Effector memory CD4-positive, alpha-beta T cell (primary cell): ENCODE data around the gene SH2D4B.
"Not testable (repeated sequence)": the region's sequence is repeated elsewhere in the genome, so short reads cannot be mapped to it uniquely, and the experiment has no call there.

Experiments
- DNase-seq, 3 donors: peaks; one replicate each; pipeline ENCODE4 v3.0.0-alpha.2; 2020
- H3K27ac ChIP-seq: 2 replicates; pipeline ENCODE4 v1.7.0; 2013; ENCODE audit warnings: mild to moderate bottlenecking, low read length, moderate library complexity; ENCODE audit not compliant: insufficient read depth, poor library complexity, severe bottlenecking
- H3K27me3 ChIP-seq: replicated peaks from 2 replicates; pipeline ENCODE4 v1.7.0; 2013; ENCODE audit warnings: mild to moderate bottlenecking, low read length; ENCODE audit not compliant: insufficient read depth, control insufficient read depth, poor library complexity, severe bottlenecking
- H3K36me3 ChIP-seq: 2 replicates; pipeline ENCODE4 v1.7.0; 2013; ENCODE audit warnings: mild to moderate bottlenecking, low read length, moderate library complexity; ENCODE audit not compliant: control insufficient read depth, insufficient read depth
- H3K4me1 ChIP-seq: 2 replicates; pipeline ENCODE4 v1.7.0; 2013; ENCODE audit warnings: low read length, mild to moderate bottlenecking; ENCODE audit not compliant: control insufficient read depth, insufficient read depth, poor library complexity, severe bottlenecking
- H3K4me3 ChIP-seq: 2 replicates; pipeline ENCODE4 v1.7.0; 2013; ENCODE audit warnings: low read length, low read depth, mild to moderate bottlenecking; ENCODE audit not compliant: insufficient read depth, poor library complexity, severe bottlenecking
- H3K9me3 ChIP-seq: 2 replicates; pipeline ENCODE4 v1.7.0; 2013; ENCODE audit warnings: mild to moderate bottlenecking, low read length, moderate library complexity; ENCODE audit not compliant: control insufficient read depth

SH2D4B gene

DNA sequence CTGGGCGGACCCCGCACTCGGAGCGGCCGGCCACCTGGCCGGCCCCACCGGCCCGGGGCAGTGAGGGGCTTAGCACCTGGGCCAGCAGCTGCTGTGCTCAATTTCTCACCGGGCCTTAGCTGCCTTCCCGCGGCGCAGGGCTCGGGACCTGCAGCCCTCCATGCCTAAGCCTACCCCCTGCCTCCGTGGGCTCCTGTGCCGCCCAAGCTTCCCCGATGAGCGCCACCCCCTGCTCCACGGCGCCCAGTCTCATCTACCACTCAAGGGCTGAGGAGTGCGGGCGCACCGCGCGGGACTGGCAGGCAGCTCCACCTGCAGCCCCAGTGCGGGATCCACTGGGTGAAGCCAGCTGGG is 5.6 kb downstream of the SH2D4B start:
- not testable (repeated sequence) for H3K9me3 ChIP-seq, DNase-seq, H3K4me3 ChIP-seq, H3K27ac ChIP-seq, H3K4me1 ChIP-seq, H3K36me3 ChIP-seq, H3K27me3 ChIP-seq

DNA sequence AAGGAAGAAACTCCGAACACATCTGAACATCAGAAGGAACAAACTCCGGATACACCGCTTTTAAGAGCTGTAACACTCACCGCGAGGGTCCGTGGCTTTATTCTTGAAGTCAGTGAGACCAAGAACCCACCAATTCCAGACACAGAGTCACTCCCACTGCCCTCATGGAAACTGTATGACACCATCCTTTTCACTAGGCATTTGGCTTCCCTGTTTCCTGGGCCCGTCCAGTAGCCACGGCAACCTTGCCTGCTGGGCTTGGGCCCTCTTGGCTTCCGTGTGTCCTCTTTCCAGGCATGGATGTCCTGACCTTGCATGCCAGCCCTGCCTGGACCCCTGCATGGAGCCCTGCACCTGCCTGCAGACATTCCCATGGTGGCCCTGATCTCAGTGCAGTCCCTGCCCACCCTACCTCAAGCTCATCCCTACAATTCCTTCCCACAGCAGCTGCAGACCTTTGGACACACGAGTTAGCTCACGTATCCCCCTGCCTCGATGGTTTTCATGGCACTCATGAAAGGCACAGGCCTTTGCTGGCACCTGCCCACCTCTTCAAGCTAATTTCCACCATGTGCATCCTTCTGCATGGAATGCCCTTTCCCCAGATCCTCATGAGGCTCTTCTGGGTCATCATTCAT is 6.7 kb downstream of the SH2D4B start:
- H3K4me1 ChIP-seq, result no peaks in the 10 kb centered on the region
- no peaks in the 10 kb centered on the region for H3K9me3 ChIP-seq
- no peak for DNase-seq
- H3K27ac ChIP-seq, result no peak overlapping the region
- H3K36me3 ChIP-seq, result no peaks in the 10 kb centered on the region
- no peak overlapping the region for H3K4me3 ChIP-seq
- H3K27me3 ChIP-seq, result no peaks in the 10 kb centered on the region

DNA sequence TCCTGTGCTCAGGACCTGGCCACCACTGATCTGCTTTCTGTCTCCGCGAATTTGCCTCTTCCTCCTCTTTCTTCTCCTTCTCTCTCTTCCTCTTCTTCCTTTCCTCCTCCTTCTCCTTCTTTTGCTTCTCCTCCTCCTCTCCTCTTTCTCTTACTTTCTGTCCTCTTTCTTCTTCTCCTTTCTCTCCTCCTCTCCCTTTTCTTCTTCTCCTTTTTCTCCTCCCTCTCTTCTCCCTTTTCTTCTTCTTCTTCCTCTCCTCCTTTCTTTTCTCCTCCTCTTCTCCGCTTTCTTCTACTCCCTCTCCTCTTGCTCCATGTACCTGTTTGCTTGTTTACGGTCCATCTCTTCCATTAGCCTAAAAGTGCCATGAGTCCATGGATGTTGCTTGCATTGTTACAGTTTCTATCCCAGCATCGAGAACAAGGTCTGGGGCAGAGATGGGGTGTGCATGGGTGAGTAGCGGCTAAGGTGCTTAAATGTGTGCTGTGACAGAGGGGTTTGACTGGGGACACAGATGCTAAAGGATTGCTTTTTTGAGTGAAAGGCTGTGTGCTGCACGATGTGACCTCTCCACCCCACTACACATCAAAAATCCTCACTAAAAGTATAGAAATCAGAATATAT is 7.7 kb downstream of the SH2D4B start:
- no peak for DNase-seq
- H3K36me3 ChIP-seq, result no peaks in the 10 kb centered on the region

DNA sequence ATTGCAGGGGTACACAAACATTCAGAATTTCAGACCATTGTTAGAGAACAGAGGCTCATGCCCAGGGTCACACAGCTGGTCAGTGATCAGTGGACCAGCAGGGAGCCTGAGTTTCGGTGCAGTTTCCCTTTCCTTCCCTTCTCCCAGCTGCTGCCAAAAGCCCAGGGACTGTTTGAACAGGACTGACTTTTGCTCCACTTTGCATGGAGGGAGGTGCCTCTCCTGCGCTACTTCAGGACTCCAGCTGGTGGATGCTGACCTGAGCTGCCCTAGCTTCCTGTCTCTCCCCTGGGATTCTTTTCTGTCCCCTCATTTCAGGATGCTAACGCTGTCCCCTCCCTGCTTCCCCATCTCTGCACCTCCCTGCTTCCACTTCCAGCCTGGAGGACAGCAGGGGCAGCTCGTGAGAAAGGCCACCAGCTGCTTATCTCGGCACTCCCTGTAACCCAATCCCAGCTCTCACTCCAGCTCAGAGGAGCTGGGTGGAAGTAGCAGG is 14.5 kb downstream of the SH2D4B start:
- no peaks in the 10 kb centered on the region for H3K36me3 ChIP-seq
- no peaks in the 10 kb centered on the region for H3K27me3 ChIP-seq
- no peak for DNase-seq
- H3K27ac ChIP-seq, result no peak overlapping the region
- H3K4me3 ChIP-seq, result no peak overlapping the region
- no peaks in the 10 kb centered on the region for H3K9me3 ChIP-seq
- H3K4me1 ChIP-seq, result no peaks in the 10 kb centered on the region

More for the DNA sequence above, 7.7 kb downstream of the SH2D4B start:
- Histone ChIP-seq H3K9me3 (no peaks in the 10 kb centered on the region), H3K4me3 (no peak overlapping the region), H3K27ac (no peak overlapping the region), H3K27me3 (no peaks in the 10 kb centered on the region), H3K4me1 (no peaks in the 10 kb centered on the region)

DNA sequence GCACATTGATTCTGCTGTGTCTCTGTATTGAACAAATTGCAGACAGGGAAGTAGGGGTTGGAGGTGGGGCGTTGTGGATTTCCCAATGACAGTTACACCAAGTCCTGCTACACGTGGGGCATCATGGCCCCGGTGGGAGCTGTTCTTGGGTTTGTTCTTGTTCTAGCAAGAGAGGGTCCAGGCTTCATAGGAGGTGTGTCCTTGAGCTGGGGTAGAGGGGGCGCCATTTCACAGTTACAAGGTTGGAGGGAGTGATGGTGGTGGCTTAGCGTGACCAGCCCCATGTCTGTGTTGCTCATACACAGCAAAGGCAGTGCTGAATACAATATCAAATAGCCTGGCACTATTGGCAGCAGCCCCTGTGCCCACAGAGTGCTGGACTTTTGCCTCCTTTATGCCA is 15.7 kb downstream of the SH2D4B start:
- DNase-seq, result no peak
- Histone ChIP-seq H3K27me3 (no peaks in the 10 kb centered on the region), H3K36me3 (no peaks in the 10 kb centered on the region), H3K27ac (no peak overlapping the region), H3K4me1 (no peaks in the 10 kb centered on the region), H3K4me3 (no peak overlapping the region), H3K9me3 (no peaks in the 10 kb centered on the region)

DNA sequence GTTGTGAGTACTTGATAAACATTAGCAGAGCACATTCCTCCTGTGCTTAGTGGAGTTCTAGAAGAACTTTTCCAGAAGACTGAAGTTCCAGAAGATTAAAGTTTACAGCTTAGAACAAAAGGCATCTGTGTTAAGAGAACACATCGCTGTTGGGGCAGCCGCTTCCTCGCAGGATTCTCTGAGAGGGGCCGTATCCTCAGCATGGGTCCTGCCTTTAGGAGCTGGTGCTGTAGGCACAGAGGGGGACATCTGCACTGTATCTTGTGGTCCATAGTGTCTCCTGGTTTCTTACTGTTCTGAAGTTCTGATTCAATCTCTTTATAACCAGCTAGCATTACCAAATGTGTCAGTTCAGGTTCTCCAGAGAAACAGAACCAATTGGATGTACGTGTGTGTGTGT is 16.3 kb downstream of the SH2D4B start:
- Histone ChIP-seq H3K36me3 (no peaks in the 10 kb centered on the region), H3K27me3 (no peaks in the 10 kb centered on the region), H3K4me3 (no peak overlapping the region), H3K27ac (no peak overlapping the region), H3K4me1 (no peaks in the 10 kb centered on the region), H3K9me3 (no peaks in the 10 kb centered on the region)
- DNase-seq, result no peak

DNA sequence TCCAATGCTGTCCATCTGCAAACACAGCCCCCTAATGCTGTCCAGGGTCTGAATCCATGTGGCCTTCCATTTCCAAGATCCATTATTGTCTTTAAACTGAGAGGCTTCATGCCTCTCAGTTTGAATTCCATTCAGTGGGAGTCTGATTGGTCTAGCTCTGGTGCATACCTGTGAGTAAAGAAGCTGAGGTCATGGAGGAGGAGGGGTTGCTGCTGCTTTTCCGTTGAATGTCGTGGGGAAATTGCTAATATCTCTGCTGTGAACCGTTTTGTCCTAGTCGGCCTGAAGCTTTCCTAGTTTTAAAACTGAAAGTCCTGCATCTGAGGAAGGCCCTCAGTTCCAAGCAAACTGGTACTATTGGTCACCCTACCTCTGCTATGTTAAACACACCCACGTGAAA is 17.7 kb downstream of the SH2D4B start:
- no peak overlapping the region for H3K4me3 ChIP-seq
- no peaks in the 10 kb centered on the region for H3K4me1 ChIP-seq
- no peak overlapping the region for H3K27ac ChIP-seq
- no peak for DNase-seq
- no peaks in the 10 kb centered on the region for H3K9me3 ChIP-seq
- no peaks in the 10 kb centered on the region for H3K27me3 ChIP-seq
- no peaks in the 10 kb centered on the region for H3K36me3 ChIP-seq

DNA sequence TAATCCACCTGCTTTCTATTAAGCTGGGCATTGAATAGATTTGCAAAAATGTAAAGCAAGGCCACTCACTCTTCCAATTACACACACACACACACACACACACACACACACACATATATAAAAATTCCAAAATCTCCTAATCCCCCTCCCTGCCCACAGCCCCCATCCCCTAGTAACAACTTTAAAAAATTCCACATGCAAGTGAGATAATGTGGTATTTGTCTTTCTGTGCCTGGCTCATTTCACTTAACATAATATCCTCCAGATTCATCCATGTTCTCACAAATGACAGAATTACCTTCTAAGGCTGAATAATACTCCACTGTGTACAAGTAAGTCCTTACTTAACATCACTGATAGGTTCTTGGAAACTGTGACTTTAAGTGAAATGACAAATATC is 24.2 kb downstream of the SH2D4B start:
- H3K9me3 ChIP-seq, result no peaks in the 10 kb centered on the region
- H3K27ac ChIP-seq, result no peak overlapping the region
- no peaks in the 10 kb centered on the region for H3K27me3 ChIP-seq
- H3K4me1 ChIP-seq, result no peaks in the 10 kb centered on the region
- H3K36me3 ChIP-seq, result no peaks in the 10 kb centered on the region
- DNase-seq, result no peak
- H3K4me3 ChIP-seq, result no peak overlapping the region

DNA sequence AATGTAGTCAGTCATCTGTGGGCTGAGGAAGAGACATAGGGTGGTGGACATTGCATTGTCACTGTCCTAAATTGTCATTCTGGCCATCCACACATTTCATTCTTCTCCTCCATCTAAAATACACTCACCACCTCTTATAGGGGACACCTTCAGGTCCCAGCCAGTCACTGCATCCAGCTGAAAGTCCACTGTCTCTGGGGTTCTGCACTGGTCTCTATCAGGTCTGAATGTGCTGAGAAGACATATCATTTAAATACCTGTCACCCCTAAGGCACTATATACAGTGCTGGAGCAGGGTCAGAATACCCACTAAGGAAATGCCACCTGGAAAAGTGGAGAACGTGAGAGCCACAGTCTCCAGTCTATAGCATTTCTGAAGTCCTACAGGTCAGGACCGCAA is 29.6 kb downstream of the SH2D4B start:
- H3K4me1 ChIP-seq, result no peaks in the 10 kb centered on the region
- no peak overlapping the region for H3K4me3 ChIP-seq
- no peaks in the 10 kb centered on the region for H3K9me3 ChIP-seq
- no peaks in the 10 kb centered on the region for H3K27me3 ChIP-seq
- no peaks in the 10 kb centered on the region for H3K36me3 ChIP-seq
- no peak overlapping the region for H3K27ac ChIP-seq
- DNase-seq, result no peak

DNA sequence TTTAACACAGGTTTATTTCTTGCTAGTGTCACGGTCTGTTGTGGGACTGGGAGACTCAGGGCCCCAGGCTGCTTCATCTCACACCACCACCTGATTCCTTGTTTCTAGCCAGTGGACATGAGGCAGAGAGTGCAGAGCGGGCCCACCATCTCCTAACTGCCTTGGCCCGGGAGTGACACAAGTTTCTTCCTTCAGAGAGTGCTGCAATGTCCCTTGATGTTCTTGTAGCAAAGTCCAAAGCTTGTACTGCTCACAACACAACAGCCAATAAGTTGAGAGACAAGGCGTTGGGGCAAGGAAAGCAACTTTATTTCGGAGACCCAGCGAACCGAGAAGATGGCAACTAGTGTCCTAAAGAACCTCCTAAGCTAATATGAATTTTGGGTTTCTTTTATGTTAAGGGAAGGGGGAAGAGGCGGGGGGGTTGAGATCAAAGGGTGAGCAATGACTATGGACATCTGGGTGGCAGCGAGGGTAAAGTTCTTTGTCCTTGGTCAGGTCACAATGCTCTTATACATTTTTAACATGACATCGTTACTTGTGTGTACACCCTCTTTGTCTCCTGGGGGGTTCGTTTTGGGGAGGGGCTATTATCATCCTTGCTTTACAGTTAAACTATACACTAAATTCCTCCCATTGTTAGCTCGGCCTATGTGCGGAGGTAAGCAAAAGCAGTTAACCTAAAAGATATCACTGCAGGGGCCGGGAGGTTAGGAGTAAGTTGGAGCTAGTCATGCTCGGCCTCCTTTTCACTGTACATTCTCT is 31.6 kb downstream of the SH2D4B start:
- H3K9me3 ChIP-seq, result no peaks in the 10 kb centered on the region
- H3K36me3 ChIP-seq, result no peaks in the 10 kb centered on the region
- DNase-seq, result no peak
- no peak overlapping the region for H3K27ac ChIP-seq
- no peaks in the 10 kb centered on the region for H3K4me1 ChIP-seq
- no peak overlapping the region for H3K4me3 ChIP-seq
- no peaks in the 10 kb centered on the region for H3K27me3 ChIP-seq
